ENCODE results near the gene LIX1L.
"Not testable (repeated sequence)": the region's sequence is repeated elsewhere in the genome, so short reads cannot be mapped to it uniquely, and the experiment has no call there.

The LIX1L gene

GRCh38 chr1:145936247-145936646, 21.6 kb downstream of the LIX1L start:
- DNase-seq (ENCODE audit: low read depth in 2 of 2): no peak

- DNase-seq (ENCODE audit: low read depth in 2 of 2): no peak
Observed at GRCh38 chr1:145935708-145936107, 22.1 kb downstream of the LIX1L start.

GRCh38 chr1:145932522-145933009, 25.3 kb downstream of the LIX1L start:
- DNase-seq (ENCODE audit: low read depth in 2 of 2): not testable (repeated sequence)

GRCh38 chr1:145927916-145928643, 29.7 kb downstream of the LIX1L start:
- no peak for DNase-seq (ENCODE audit: low read depth in 2 of 2)

- peak; percentile 88 to 91 for DNase-seq (ENCODE audit: low read depth in 2 of 2)
Observed at GRCh38 chr1:145927063-145927886, 30.5 kb downstream of the LIX1L start, which contains the start of gene RBM8A. TSS of gene RBM8A (minus strand) at chr1:145927484. CDS start at chr1:145927426, 58 bp downstream.

GRCh38 chr1:145926686-145927062, 31.1 kb downstream of the LIX1L start:
- peak in 1 of 2 experiments; percentile 35 for DNase-seq (ENCODE audit: low read depth in 2 of 2)

- DNase-seq (ENCODE audit: low read depth in 2 of 2): no peak
Observed at GRCh38 chr1:145922266-145922665, 35.6 kb downstream of the LIX1L start.

- not testable (repeated sequence) for DNase-seq (ENCODE audit: low read depth in 2 of 2)
Observed at GRCh38 chr1:145920297-145920696, 37.5 kb downstream of the LIX1L start.

- no peak for DNase-seq (ENCODE audit: low read depth in 2 of 2)
Observed at GRCh38 chr1:145918992-145919939, 38.6 kb downstream of the LIX1L start.

- DNase-seq (ENCODE audit: low read depth in 2 of 2): peak; percentile 84 to 92
Observed at GRCh38 chr1:145918144-145918991, 39.4 kb downstream of the LIX1L start, which contains the start of gene PEX11B. TSS of gene PEX11B (minus strand) at chr1:145918717. CDS start at chr1:145918688, 29 bp downstream.

GRCh38 chr1:145917595-145917994, 40.2 kb downstream of the LIX1L start:
- no peak for DNase-seq (ENCODE audit: low read depth in 2 of 2)

GRCh38 chr1:145916745-145917144, 41.1 kb downstream of the LIX1L start:
- no peak for DNase-seq (ENCODE audit: low read depth in 2 of 2)

GRCh38 chr1:145912128-145912641, 45.6 kb downstream of the LIX1L start:
- DNase-seq (ENCODE audit: low read depth in 2 of 2): no peak

- DNase-seq (ENCODE audit: low read depth in 2 of 2): no peak
Observed at GRCh38 chr1:145908653-145909052, 49.2 kb downstream of the LIX1L start.

GRCh38 chr1:145906954-145907753, 50.7 kb downstream of the LIX1L start:
- DNase-seq (ENCODE audit: low read depth in 2 of 2): no peak

GRCh38 chr1:145901312-145902021, 56.4 kb downstream of the LIX1L start:
- no peak for DNase-seq (ENCODE audit: low read depth in 2 of 2)

- no peak for DNase-seq (ENCODE audit: low read depth in 2 of 2)
Observed at GRCh38 chr1:145898756-145899155, 59.1 kb downstream of the LIX1L start.

GRCh38 chr1:145897969-145898368, 59.8 kb downstream of the LIX1L start:
- DNase-seq (ENCODE audit: low read depth in 2 of 2): no peak

- DNase-seq (ENCODE audit: low read depth in 2 of 2): no peak
Observed at GRCh38 chr1:145895471-145895870, 62.3 kb downstream of the LIX1L start.

Measured in stimulated activated CD4-positive, alpha-beta T cell treated with anti-CD3 and anti-CD28 coated beads, Interleukin-12 subunit alpha, Interleukin-12 subunit beta, amount 100 ng/mL, for 24 hours (primary cell).